Activated naive CD4-positive, alpha-beta T cell treated with anti-CD3 and anti-CD28 coated beads, Interleukin-2, amount 50 U/mL, for 16 hours (primary cell): ENCODE measurements around the gene PFAS.
"Not testable (repeated sequence)": the region's sequence is repeated elsewhere in the genome, so short reads cannot be mapped to it uniquely, and the experiment has no call there.

ENCODE experiments used
- DNase-seq: peaks from one replicate; pipeline ENCODE4 v3.0.0-alpha.2; 2020

The PFAS gene

GRCh38 chr17:8225813-8226535 lies 23.1 kb upstream of the PFAS start:
- DNase-seq: peak; percentile 68

- DNase-seq: peak; percentile 33
Observed at GRCh38 chr17:8226536-8227237, 22.4 kb upstream of the PFAS start.

GRCh38 chr17:8227238-8227581 lies 21.9 kb upstream of the PFAS start:
- DNase-seq: no peak

- DNase-seq: no peak
Observed at GRCh38 chr17:8231701-8232100, 17.4 kb upstream of the PFAS start.

- DNase-seq: no peak
Observed at GRCh38 chr17:8234361-8235270, 14.5 kb upstream of the PFAS start.

- no peak for DNase-seq
Observed at GRCh38 chr17:8235676-8236075, 13.4 kb upstream of the PFAS start.

- DNase-seq: no peak
Observed at GRCh38 chr17:8237175-8237574, 11.9 kb upstream of the PFAS start.

- no peak for DNase-seq
Observed at GRCh38 chr17:8237886-8238285, 11.2 kb upstream of the PFAS start.

- no peak for DNase-seq
Observed at GRCh38 chr17:8243827-8244226, 5.3 kb upstream of the PFAS start.

GRCh38 chr17:8244768-8245167 lies 4.3 kb upstream of the PFAS start:
- DNase-seq: no peak

GRCh38 chr17:8249621-8250500 lies 772 bp downstream of the PFAS start:
- no peak for DNase-seq

GRCh38 chr17:8251411-8251810 lies 2.3 kb downstream of the PFAS start:
- DNase-seq: not testable (repeated sequence)

- DNase-seq: no peak
Observed at GRCh38 chr17:8253801-8254200, 4.7 kb downstream of the PFAS start.

GRCh38 chr17:8254881-8255280 lies 5.8 kb downstream of the PFAS start:
- DNase-seq: no peak

- DNase-seq: no peak
Observed at GRCh38 chr17:8255499-8255898, 6.4 kb downstream of the PFAS start.

- no peak for DNase-seq
Observed at GRCh38 chr17:8256291-8256690, 7.2 kb downstream of the PFAS start.

- no peak for DNase-seq
Observed at GRCh38 chr17:8256691-8257090, 7.6 kb downstream of the PFAS start.

- no peak for DNase-seq
Observed at GRCh38 chr17:8257801-8258200, 8.7 kb downstream of the PFAS start.

GRCh38 chr17:8264320-8264719 lies 15.2 kb downstream of the PFAS start:
- no peak for DNase-seq

- no peak for DNase-seq
Observed at GRCh38 chr17:8264836-8265542, 15.9 kb downstream of the PFAS start.

- DNase-seq: no peak
Observed at GRCh38 chr17:8266648-8267479, 17.8 kb downstream of the PFAS start.
